Activated T-cell treated with anti-CD3 and anti-CD28 coated beads for 24 hours (primary cell): ENCODE data around the gene HDHD5.

Source experiments
- DNase-seq: peaks from one replicate; pipeline ENCODE4 v3.0.0-alpha.2; 2020; ENCODE audit warnings: low read depth

HDHD5 gene

DNA sequence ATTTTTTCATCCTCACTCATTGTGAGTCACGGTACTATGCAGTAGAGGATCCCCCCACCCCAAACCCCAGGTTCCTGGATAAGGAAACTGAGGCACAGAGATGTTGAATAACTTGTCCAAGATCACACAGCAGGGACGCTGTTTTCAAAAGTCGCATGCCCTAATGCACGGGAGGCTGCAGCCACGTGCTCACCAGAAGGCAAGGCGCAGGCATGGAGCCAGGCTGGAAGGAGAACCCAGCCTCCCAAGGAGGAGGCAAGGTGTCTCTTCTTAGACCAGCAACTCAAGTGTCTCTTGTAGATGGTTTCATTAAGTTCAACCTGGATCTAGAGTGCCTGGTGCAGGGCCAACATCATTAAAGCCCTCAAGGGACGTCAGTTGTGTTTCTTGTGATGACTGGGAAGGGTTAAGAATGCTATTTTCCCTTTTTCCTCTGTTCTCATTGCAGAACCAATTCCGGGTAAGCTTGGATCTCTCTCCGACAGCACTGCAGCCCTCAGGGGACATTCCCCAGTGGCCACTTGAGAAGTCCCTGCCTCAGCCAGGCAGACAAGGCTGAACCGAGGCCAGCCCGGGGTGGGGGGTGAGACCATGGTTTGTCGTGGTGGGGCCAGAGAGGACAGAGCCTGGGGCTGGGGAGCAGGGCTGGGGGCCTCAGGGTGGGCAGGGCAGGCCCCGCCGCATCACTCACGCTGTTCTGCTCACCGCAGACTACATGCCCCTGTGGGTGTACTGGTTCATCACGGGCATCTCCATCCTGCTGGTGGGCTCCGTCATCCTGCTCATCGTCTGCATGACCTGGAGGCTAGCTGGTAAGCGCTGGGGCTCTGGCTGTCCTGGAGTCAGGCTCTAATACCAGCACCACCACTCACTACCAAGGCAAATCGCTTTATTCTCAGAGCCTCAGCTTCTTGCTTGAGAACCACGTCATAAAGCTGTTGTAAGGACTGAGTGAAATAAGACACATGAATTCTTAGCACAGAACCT, 53.6 kb downstream of the HDHD5 start:
- no peak for DNase-seq

DNA sequence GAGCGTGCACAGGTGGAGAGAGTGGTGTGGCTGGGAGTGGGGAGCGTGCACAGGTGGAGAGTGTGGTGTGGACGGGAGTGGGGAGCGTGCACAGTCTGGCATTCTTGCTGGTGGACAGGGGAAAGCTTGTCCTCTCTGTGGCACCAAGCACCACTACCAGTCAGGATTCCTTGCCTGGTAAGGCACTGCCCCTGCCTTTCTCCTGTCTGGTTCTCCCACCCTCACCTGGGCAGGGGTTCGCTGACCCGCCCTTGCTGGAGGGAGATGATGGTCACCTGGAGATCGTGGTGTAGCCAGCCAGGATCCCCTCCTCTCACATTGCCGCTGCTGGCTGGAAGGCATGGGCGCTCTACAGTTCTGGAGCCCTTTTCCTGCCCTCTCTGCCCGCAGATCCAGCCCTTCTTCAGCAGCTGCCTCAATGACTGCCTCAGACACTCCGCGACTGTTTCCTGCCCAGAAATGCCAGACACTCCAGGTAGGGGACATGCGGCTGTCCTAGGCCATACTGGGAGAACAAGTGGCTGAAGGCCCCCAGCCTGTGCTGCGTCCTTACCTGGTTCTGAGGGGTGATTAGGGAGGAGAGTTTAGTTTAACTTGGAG, 54.6 kb downstream of the HDHD5 start:
- DNase-seq = no peak

DNA sequence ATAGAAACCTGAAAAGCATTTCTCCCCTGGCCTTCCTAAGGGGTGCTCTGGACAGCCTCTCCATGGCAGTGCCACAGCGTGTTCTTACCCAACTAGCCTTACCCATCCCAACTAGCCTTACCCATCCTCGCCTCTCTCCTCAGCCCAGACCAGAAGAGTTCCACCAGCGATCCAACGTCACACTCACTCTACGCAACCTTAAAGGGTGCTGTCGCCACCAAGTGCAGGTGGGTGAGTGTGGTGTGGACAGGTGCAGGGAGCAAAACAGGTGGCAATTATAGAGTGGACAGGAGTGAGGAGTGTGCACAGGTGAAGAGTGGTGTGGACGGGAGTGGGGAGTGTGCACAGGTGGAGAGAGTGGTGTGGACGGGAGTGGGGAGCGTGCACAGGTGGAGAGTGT, 55.7 kb downstream of the HDHD5 start:
- DNase-seq = no peak

DNA sequence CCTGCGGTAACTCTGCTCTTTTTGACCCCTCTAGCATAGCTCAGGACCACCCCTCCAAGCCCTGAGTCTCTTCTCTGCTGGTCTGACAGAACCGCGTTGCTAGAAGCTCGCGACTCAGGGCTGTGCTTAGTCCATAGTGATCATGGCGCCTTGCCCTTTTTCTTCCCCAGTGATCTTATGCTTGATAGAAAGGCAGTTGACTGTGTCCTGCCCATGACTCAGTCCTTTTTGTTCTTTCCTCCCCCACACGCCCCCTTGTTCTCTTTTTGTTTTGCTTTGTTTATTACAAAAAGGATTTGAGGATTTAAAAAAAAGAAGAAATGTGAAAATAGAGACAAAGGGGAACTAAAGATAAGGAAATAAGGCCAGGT, 56.8 kb downstream of the HDHD5 start:
- DNase-seq = no peak

DNA sequence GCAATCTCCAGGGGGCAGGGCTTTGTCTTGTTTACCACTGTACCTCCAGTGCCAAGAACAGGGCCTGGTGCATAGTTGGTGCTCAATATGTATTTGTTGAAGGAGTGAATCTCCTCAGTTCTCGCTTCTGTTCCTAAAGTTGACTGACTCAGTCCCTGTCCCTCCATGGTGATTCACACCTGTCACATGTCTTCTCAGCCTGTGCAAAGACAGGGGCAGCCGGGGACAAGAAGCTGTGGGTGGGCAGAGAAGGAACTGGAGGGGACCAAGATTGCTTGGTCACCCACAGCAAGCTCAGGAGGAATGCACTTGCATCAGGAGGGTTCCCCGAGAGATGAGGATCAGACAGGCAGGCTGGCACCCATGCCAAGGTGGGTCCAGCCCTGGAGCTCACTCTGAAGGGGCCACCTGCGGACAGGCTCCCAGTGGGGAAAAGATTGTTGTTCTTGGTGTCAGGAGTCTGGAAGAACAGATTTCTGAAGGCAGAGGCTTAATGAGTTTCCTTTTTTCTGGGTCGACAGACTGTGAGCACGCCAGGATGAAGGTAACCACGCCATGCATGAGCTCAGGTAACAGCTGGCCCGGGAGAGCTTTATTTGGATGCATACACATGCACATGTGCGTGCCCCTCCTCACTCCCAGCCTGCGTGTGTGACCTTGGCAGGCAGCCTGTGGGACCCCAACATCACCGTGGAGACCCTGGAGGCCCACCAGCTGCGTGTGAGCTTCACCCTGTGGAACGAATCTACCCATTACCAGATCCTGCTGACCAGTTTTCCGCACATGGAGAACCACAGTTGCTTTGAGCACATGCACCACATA, 57.4 kb downstream of the HDHD5 start:
- no peak for DNase-seq

DNA sequence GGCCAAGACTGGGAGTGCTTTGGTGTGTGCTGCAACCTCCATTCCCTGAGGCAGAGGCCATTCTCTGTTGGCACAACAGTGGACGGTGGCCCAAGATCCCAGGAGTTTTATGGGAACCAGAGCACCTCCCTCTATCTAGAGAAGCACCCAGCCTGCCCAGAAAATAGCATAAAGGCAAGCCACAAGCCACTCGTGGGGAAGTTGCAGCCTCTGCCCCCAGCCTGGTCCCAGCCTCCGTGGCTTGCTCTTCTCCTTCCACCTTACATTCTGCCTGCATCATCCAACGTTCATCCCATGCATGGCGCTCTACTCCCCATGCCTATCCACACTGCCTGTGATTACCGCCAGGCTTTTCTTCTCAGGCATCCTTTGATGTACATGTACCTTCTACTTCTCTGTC, 58.5 kb downstream of the HDHD5 start:
- no peak for DNase-seq

DNA sequence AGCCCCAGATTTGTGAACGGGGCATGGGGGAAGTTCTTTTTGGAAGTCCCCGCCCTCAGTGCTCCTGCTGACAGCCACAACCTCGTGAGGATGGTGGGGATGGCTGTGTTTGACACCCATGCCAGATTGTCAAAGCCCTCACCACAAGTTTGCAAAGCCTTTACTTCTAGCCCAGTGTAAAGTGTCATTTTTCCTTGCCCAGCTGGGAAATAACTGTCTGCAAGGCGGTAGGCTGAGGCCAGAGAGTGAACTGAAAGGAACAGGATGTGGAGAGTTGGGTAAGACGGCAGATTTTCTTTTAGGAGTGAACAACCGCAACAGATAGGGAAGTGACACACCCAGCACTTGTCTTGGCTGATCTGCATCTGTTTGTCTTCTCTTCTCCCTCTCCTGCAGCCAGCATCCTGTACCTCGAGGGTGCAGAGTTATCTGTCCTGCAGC, 60.7 kb downstream of the HDHD5 start:
- no peak for DNase-seq

DNA sequence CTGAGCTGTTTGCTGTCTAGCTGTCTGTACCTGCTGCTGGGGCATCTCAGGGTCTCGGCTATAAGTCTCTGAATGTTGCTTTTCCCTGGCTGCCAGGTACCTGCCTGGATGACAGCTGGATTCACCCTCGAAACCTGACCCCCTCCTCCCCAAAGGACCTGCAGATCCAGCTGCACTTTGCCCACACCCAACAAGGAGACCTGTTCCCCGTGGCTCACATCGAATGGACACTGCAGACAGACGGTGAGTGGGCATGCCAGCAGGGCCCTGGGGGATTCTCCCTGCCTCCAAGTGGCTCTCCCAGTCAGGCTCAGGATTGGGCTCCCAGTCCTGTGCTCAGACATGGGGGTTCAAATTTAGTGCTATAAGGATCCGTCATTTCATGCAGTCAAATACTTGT, 61.4 kb downstream of the HDHD5 start:
- DNase-seq = no peak

DNA sequence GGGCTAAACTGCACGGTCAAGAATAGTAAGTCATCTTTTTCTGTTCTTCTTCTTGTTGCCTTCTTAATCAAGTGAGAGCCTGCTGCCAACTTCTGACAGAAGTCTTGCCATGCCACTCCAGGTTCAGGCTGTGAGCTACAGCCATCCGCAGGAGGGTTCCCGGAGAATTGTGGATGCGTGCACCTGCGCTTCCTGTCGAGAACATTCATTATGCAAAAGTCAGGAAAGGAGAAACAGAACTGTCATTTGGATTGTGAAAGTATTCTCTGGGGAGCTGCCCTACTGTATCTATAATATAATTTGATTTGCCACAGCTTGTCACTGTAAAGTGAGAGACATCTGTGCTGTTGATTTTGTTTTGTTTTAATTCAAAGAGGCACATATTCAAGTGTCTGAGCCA, 62.0 kb downstream of the HDHD5 start:
- DNase-seq = no peak

DNA sequence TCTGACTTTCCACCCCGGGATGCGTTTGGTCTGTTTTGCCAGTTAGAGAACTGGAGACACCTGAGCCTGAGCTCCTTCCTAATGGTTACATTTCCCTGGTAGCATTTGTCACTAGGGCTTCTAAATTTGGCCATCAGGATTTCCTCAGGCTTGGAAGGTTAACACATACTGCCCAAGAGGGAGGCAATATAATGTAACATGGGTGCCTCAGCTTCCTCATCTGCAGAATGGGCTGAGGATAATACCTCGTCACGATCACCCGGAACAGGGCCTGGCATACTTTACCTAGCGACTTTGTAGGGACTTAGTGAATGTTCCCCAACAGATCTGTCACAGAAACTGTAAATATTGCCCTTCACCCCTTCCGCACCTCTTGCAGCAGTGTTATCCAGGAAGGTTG, 63.0 kb downstream of the HDHD5 start:
- no peak for DNase-seq

DNA sequence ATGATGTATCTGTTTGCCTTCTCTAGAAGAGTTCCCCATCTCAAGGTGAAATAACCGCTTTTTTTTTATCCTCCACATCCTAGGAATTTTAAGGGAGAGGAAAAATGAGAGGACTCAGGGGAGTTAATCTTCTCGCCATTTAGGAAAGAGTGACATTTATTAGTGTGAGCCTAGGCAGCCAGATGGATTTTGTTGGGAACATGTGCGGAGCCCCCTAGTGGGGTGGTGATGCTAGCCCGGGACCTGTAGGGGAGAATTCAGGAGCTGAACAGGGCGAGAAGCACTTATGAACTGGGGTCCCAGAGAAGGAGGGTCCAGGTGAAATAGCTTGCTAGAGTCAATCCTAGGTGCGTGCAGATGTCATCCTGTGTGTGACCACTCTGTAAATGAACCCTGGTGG, 63.5 kb downstream of the HDHD5 start:
- no peak for DNase-seq

DNA sequence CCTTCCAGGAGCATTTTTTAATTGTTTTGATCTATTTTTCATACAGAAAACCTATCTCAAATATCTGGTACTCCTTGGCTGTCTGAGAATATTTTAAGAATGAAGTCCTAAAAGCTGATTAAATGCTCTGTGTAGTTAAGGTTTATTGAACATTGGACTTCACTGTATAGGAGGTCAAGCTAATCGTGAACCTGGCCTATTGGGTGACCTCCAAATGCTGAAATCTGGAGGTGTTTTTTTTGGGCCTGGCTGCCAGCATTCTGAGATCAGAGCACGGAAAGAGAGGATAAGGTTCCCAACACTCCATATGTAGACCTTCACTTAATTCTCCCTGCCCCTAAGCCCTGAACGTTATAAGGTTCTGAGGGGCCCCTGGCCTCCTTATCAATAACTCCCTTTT, 66.0 kb downstream of the HDHD5 start:
- DNase-seq = no peak

DNA sequence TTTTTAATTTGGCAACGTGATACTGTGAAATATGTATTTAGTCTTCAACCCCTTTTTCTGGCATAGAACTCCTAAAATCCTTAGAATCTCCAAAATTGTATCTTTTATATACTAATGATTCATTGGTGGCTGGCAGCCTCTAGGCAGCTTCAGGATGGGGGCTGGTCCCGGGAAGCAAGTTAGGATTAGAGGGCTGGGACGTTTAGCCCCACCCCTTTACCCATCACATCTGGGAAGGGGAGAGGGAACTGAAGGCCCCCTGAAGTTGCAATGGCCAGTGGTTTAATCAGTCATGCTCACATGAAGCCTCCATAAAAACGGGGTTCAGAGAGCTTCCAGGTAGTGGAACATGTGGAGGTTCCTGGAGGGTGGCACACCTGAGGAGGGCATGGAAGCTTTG, 67.2 kb downstream of the HDHD5 start:
- no peak for DNase-seq

DNA sequence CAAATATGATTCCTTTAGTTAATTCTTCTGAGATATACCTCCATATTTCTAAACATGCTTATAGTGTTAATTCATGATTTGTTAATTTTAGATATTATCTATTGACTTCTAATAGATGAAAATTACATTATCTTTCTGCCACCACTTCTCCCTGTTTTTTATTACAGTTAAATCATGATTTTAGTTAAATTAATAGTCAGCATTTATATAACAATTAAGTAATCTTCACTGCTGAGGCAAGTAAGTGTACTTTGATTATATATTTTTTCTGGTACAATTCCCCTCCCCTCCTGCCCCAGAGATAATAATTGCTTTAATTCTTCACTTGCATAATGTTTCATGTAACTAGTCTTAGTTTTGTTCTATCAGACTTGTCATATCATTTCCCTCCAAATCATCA, 68.5 kb downstream of the HDHD5 start:
- DNase-seq = no peak
